Gastroesophageal sphincter (tissue), 3 donors: ENCODE data around the gene RPS5.

Source experiments
- POLR2A ChIP-seq, 2 donors: fragments of 450-650 bp; IDR thresholded peaks; one replicate each; pipeline ENCODE4 v1.6.1; 2017; ENCODE audit warnings: antibody characterized with exemption in 2 of 2, mild to moderate bottlenecking in 2 of 2, moderate library complexity in 1 of 2
- POLR2AphosphoS5 ChIP-seq: sonication (generic); formaldehyde crosslinking; IDR thresholded peaks from one replicate; pipeline ENCODE4 v1.6.1; 2017; ENCODE audit warnings: antibody characterized with exemption
- TF ChIP-seq, protein P1 (sequence below), 4 experiments: fragments of 200-600 bp in 2 of 4; fragments of 450-650 bp in 2 of 4; sonication (generic) in 1 of 4; IDR thresholded peaks; one replicate each; pipeline ENCODE4 v1.5.1; 2017 to 2019; ENCODE audit warnings: antibody characterized with exemption in 4 of 4, mild to moderate bottlenecking in 2 of 4, moderate library complexity in 2 of 4

DNA sequence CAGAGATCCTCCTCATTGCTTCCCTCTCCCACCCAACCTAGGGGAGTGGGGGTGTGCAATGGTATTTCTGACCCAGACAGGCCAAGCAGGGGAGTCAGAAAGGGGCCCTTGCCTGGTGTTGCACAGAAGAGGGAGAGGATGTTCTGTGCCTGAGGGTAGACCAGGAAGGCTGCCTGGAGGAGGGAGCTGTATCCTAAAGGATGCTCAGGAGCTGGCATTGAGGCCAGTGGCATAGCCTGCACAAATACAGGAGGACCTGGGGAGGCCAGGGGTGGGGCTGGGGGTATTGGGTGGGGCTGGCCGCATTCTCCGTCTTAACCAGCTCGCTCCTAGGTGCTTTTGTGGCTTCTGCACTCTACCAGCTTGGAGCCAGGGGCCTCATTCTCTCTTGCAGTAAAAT lies 12.8 kb downstream of the RPS5 start:
- TF ChIP-seq, protein P1, sequence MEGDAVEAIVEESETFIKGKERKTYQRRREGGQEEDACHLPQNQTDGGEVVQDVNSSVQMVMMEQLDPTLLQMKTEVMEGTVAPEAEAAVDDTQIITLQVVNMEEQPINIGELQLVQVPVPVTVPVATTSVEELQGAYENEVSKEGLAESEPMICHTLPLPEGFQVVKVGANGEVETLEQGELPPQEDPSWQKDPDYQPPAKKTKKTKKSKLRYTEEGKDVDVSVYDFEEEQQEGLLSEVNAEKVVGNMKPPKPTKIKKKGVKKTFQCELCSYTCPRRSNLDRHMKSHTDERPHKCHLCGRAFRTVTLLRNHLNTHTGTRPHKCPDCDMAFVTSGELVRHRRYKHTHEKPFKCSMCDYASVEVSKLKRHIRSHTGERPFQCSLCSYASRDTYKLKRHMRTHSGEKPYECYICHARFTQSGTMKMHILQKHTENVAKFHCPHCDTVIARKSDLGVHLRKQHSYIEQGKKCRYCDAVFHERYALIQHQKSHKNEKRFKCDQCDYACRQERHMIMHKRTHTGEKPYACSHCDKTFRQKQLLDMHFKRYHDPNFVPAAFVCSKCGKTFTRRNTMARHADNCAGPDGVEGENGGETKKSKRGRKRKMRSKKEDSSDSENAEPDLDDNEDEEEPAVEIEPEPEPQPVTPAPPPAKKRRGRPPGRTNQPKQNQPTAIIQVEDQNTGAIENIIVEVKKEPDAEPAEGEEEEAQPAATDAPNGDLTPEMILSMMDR (IDR thresholded peaks at IDR 0.05), result no peak
- TF ChIP-seq POLR2AphosphoS5, result no peak
- TF ChIP-seq POLR2A (IDR thresholded peaks at IDR 0.05), result no peak
